OCI-LY1 (cell line): ENCODE measurements around the gene PHF20.

Experiments
- H2AFZ ChIP-seq: fragments of 200-600 bp; sonication (generic), shearing (Covaris generic); 2 replicates; pipeline ENCODE4 v1.6.0; 2014; ENCODE audit warnings: antibody characterized with exemption, mild to moderate bottlenecking, low read length
- H3F3A ChIP-seq: fragments of 200-600 bp; sonication (generic), shearing (Covaris generic); 2 replicates; pipeline ENCODE4 v1.6.0; 2014; ENCODE audit warnings: mild to moderate bottlenecking, antibody characterized with exemption, low read length, moderate library complexity; ENCODE audit not compliant: insufficient read depth
- H3K27ac ChIP-seq: fragments of 200-600 bp; sonication (generic); 2 replicates; pipeline ENCODE4 v1.5.1; 2014; ENCODE audit warnings: low read length, mixed run types, mild to moderate bottlenecking, low read depth; ENCODE audit not compliant: poor library complexity, severe bottlenecking
- H3K27me3 ChIP-seq: fragments of 200-600 bp; sonication (generic); 2 replicates; pipeline ENCODE4 v1.6.0; 2014; ENCODE audit warnings: antibody characterized with exemption, mild to moderate bottlenecking, low read length, moderate library complexity; ENCODE audit not compliant: insufficient read depth
- H3K36me3 ChIP-seq: fragments of 200-600 bp; sonication (generic); 2 replicates; pipeline ENCODE4 v1.6.1; 2014; ENCODE audit warnings: mild to moderate bottlenecking, antibody characterized with exemption, low read length, moderate library complexity, mixed read lengths; ENCODE audit not compliant: insufficient read depth
- H3K4me1 ChIP-seq: fragments of 200-600 bp; sonication (generic); 2 replicates; pipeline ENCODE4 v1.5.1; 2014; ENCODE audit warnings: mild to moderate bottlenecking, low read length, moderate library complexity; ENCODE audit not compliant: insufficient read depth, severe bottlenecking
- H3K4me2 ChIP-seq: fragments of 200-600 bp; sonication (generic), shearing (Covaris generic); 2 replicates; pipeline ENCODE4 v1.6.1; 2014; ENCODE audit warnings: low read length
- H3K4me3 ChIP-seq: fragments of 200-600 bp; sonication (generic); 2 replicates; pipeline ENCODE4 v1.5.1; 2014; ENCODE audit warnings: low read length, low read depth, mild to moderate bottlenecking, mixed read lengths; ENCODE audit not compliant: poor library complexity, severe bottlenecking
- H3K79me2 ChIP-seq: fragments of 200-600 bp; shearing (Covaris generic); 2 replicates; pipeline ENCODE4 v1.6.1; 2016; ENCODE audit warnings: mixed run types, low read length, mixed read lengths; ENCODE audit not compliant: insufficient read depth
- H3K9ac ChIP-seq: fragments of 200-600 bp; sonication (generic), shearing (Covaris generic); 2 replicates; pipeline ENCODE4 v1.6.1; 2014; ENCODE audit warnings: mild to moderate bottlenecking, low read length, mixed read lengths
- H3K9me2 ChIP-seq: fragments of 200-600 bp; sonication (generic), shearing (Covaris generic); 2 replicates; pipeline ENCODE4 v1.6.1; 2014; ENCODE audit warnings: low read depth, mild to moderate bottlenecking, low read length, mixed read lengths
- H3K9me3 ChIP-seq: fragments of 200-600 bp; shearing (Covaris generic); 2 replicates; pipeline ENCODE4 v1.6.1; 2014; ENCODE audit warnings: low read length, mixed read lengths
- H4K20me1 ChIP-seq: fragments of 200-600 bp; sonication (generic), shearing (Covaris generic); 2 replicates; pipeline ENCODE4 v1.6.0; 2016; ENCODE audit warnings: mild to moderate bottlenecking, low read length; ENCODE audit not compliant: insufficient read depth
- EZH2 ChIP-seq: fragments of 200-600 bp; sonication (generic), shearing (Covaris generic); IDR thresholded peaks from 2 replicates; pipeline ENCODE4 v1.8.0; 2017; ENCODE audit warnings: borderline replicate concordance, mixed run types, mild to moderate bottlenecking, antibody characterized with exemption, low read length, moderate library complexity, mixed read lengths
- TF ChIP-seq, protein P1 (sequence below): fragments of 200-600 bp; sonication (generic), shearing (Covaris generic); IDR thresholded peaks from 2 replicates; pipeline ENCODE4 v1.5.1; 2017; ENCODE audit warnings: mild to moderate bottlenecking, antibody characterized with exemption, low read length, moderate library complexity, mixed read lengths

Gene PHF20

DNA sequence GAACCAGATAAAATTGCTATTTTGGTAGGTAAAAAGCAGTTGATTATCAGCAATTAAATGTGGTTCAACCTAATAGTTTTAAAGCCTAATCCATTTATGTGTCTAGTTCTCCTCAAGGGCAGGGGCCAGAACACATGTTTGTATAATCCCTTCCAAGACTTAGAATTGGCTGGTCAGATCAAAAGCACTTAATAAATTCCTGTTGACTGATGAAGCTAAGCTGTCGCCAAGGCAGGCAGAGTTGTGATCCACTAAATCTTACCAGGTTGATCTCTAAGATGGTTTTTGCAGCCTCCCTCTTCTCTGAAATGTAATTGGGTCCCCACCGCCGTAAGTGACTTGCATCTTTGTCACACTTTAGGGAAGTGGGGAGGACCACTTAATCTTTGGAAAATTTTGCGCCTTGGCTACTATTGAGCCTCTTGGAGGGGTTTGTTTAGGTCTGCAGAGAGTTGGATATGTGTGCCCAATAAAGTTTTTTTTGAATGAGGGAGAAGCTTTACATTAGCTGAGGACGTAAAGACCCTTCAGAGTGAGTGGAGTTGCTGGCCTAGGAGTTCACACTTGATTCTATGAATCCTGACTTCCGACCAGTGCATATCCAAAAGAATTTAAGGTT is 65.9 kb downstream of the PHF20 start:
- Histone ChIP-seq H3K9me2 (no peaks in the 10 kb centered on the region), H3K79me2 (0 out of 2 replicates have a peak, but pooled peaks cover 5% of the 10 kb centered on the region), H3K36me3 (peaks cover 38% of the 10 kb centered on the region), H3K27ac (no peak overlapping the region), H3K27me3 (no peaks in the 10 kb centered on the region), H3K9ac (no peak overlapping the region), H3K9me3 (peaks cover 8% of the 10 kb centered on the region; the same call in 1 of the 2 replicates), H3K4me2 (no peak overlapping the region), H2AFZ (no peak overlapping the region), H3F3A (no peaks in the 10 kb centered on the region), H3K4me3 (no peak overlapping the region), H3K4me1 (no peaks in the 10 kb centered on the region), H4K20me1 (no peaks in the 10 kb centered on the region)
- TF ChIP-seq EZH2, result no peak
- TF ChIP-seq, protein P1, sequence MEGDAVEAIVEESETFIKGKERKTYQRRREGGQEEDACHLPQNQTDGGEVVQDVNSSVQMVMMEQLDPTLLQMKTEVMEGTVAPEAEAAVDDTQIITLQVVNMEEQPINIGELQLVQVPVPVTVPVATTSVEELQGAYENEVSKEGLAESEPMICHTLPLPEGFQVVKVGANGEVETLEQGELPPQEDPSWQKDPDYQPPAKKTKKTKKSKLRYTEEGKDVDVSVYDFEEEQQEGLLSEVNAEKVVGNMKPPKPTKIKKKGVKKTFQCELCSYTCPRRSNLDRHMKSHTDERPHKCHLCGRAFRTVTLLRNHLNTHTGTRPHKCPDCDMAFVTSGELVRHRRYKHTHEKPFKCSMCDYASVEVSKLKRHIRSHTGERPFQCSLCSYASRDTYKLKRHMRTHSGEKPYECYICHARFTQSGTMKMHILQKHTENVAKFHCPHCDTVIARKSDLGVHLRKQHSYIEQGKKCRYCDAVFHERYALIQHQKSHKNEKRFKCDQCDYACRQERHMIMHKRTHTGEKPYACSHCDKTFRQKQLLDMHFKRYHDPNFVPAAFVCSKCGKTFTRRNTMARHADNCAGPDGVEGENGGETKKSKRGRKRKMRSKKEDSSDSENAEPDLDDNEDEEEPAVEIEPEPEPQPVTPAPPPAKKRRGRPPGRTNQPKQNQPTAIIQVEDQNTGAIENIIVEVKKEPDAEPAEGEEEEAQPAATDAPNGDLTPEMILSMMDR, result no peak

DNA sequence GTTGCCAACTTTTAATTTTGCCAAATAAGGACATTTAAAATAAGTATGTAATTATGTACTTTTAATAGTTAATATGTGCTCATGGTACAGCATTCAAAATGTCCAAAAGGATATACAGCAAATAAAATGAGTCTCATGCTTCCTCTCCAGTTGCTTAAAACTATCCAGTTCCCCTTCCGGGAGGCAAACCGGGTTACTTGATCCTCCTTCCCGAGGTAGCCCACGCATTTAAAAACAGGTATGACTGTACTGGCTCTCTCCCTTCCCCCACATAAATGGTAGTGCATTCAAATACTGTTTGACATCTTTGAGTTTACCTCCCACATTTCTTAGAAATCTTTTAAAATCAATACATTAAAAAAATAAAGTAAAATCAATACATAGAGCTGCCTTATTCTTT is 66.4 kb downstream of the PHF20 start:
- H3F3A ChIP-seq, result no peaks in the 10 kb centered on the region
- no peaks in the 10 kb centered on the region for H3K9me2 ChIP-seq
- no peaks in the 10 kb centered on the region for H3K4me1 ChIP-seq
- H3K9ac ChIP-seq, result no peak overlapping the region
- no peak for TF ChIP-seq EZH2
- TF ChIP-seq, protein P1, result no peak
- H3K27ac ChIP-seq, result no peak overlapping the region
- H3K9me3 ChIP-seq, result peaks cover 8% of the 10 kb centered on the region; the same call in 1 of the 2 replicates
- H3K4me2 ChIP-seq, result no peak overlapping the region
- no peaks in the 10 kb centered on the region for H3K27me3 ChIP-seq
- peaks cover 43% of the 10 kb centered on the region for H3K36me3 ChIP-seq
- H4K20me1 ChIP-seq, result no peaks in the 10 kb centered on the region
- 0 out of 2 replicates have a peak, but pooled peaks cover 4% of the 10 kb centered on the region for H3K79me2 ChIP-seq
- H2AFZ ChIP-seq, result no peak overlapping the region
- H3K4me3 ChIP-seq, result no peak overlapping the region

DNA sequence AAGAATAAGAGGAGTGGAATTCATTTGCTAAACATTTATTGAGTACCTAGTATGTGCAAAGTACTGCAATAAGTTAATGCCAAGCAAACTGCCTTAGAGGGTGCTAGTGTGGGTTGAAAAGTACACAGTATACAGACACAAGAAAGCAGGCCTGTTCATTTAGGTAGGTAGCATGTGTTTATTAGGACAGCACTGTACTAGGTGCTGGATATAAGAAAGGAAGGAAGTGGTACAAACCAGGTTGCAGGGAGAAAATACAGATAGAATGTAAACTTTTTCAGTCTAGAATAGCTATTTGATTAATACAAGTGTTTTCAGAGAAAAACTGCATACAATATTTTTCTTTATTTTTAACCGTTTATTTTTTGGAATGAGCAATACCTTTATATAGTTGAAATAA is 68.1 kb downstream of the PHF20 start:
- Histone ChIP-seq H3K79me2 (no peaks in the 10 kb centered on the region), H4K20me1 (no peaks in the 10 kb centered on the region), H3K36me3 (peaks cover 60% of the 10 kb centered on the region), H3K27ac (no peak overlapping the region), H2AFZ (no peak overlapping the region), H3F3A (no peaks in the 10 kb centered on the region), H3K4me3 (no peak overlapping the region), H3K4me1 (no peaks in the 10 kb centered on the region), H3K9ac (no peak overlapping the region), H3K9me3 (peaks cover 8% of the 10 kb centered on the region; the same call in 1 of the 2 replicates), H3K9me2 (no peaks in the 10 kb centered on the region), H3K4me2 (no peak overlapping the region), H3K27me3 (no peaks in the 10 kb centered on the region)
- no peak for TF ChIP-seq EZH2
- TF ChIP-seq, protein P1, result no peak
